Right ventricle myocardium inferior (tissue), 1 donor: ENCODE results near the gene JAK2. TPM values are rescaled to one million over a fixed set of nuclear protein-coding genes. Genes with fewer than 3 reads are reported as not detected.
A peak's percentile ranks its signal among the peaks of the same experiment; 100 is the strongest.

Source experiments
- ATAC-seq: fragments of 200-7000 bp; cut with Tn5 transposase; one replicate; pipeline ENCODE4 v1.9.1; 2020; ENCODE audit warnings: mild to moderate bottlenecking, moderate library complexity
- DNase-seq: peaks from one replicate; pipeline ENCODE4 v3.0.0; 2021; ENCODE audit errors: missing footprints
- intact Hi-C: fragments of 100-400 bp; cut with DNase I; formaldehyde crosslinking; loops from one replicate; pipeline ENCODE4 v1.11.0; 2022
- total RNA-seq: library from RNA; stranded (reverse); fragmentation: NEBNext Ultra II Directional; extraction: Animal tissue kit (Norgen Biotek cat#: 25700); gene quantifications from one replicate; pipeline ENCODE4 v1.2.1, GENCODE V29; 2021
- donor health status: DM: no; HTN: yes; CAD: no; lungs with severe emphysema.

Gene JAK2
- total RNA-seq, 1 donor from 2014 or later: 17.6 TPM

DNA sequence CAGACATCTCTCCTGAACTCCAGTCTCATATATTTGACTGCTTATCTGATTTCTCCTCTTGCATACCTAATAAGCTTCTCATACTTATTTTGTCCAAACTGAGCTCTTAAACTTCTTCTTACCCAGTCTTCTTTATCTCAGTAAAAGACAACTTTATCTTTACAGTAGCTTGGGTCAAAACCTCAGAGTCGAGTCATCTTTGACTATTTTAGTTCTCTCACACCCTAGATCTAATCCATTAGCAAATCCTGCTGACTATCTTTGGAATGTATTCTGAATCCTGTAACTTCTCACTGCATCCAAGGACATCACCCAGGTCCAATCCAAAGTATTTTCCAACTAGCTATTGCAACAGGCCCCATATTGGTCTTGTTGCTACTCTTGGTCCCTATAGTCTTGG is 11.8 kb upstream of the JAK2 start:
- DNase-seq (no peak), ATAC-seq (no peak)
- intact Hi-C loops: no loop called here

DNA sequence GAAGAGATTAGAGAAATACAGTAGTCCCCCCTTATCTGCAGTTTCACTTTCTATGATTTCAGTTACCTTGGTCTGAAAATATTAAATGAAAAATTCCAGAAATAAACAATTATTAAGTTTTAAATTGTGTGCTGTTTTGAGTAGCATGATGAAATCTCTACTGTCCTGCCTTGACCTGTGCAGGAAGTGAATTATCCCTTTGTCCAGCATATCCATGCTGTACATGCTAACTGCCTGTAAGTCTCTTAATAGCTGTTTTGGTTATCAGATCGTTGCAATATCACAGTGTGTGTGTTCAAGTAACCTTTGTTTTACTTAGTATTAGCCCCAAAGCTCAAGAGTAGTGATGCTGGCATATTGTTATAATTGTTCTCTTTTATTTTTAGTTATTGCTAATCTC is 11.2 kb upstream of the JAK2 start:
- intact Hi-C loops: no loop called here
- no peak for ATAC-seq
- DNase-seq: no peak

DNA sequence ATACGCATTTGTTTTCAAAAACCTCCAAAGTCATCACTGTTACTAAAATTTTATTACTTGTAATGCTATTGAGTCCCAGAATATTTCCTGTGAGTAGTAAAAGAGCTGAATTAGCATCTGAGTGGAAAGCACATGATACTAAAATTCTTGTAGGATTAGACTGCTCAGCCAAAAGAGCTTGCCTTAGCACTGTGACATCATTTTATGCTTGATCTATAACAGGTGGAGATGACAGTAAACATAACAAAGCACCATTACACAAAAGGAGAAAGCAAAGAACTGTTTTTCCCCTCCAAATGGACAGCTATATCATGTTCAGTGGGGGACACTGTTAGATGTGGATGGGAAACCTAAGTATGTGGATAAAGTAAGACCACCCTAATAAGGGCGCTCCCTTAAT is 5.8 kb upstream of the JAK2 start:
- DNase-seq: no peak
- intact Hi-C loops: no loop called here
- ATAC-seq: no peak

DNA sequence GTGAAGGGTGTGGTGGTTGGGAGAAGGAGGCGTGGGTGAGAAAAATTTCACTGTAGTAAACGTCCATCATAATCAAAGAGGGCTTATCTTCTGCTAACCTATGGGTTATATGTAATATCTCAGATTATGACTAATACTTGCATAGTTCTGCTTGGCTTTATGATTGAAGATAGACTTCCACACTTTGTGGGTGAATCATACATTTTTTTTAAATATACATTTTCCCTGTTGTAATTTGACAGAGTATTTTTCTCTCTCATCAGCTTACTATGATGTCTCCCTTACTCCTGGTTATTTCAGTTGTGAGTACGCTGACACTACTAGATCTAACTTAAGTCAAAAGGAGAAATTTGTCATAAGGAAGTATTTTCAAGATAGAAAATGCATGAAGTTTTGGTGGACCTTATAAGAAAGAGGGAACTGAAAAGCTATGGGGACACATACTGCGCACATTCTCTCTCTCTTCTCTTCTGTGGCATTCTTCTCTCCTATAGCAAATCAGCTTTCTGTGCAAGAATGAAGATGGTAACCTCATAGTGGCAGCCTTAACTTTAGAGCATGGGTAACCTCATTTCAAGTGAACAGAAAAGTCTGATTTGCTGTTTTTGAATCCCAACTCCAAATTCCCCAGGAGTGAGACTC is 4.9 kb upstream of the JAK2 start:
- ATAC-seq (no peak), DNase-seq (no peak)
- intact Hi-C loops: loop anchor here (10.0 kb wide), 2 partner anchors 295 to 615 kb away; no protein-coding TSS in a partner anchor

DNA sequence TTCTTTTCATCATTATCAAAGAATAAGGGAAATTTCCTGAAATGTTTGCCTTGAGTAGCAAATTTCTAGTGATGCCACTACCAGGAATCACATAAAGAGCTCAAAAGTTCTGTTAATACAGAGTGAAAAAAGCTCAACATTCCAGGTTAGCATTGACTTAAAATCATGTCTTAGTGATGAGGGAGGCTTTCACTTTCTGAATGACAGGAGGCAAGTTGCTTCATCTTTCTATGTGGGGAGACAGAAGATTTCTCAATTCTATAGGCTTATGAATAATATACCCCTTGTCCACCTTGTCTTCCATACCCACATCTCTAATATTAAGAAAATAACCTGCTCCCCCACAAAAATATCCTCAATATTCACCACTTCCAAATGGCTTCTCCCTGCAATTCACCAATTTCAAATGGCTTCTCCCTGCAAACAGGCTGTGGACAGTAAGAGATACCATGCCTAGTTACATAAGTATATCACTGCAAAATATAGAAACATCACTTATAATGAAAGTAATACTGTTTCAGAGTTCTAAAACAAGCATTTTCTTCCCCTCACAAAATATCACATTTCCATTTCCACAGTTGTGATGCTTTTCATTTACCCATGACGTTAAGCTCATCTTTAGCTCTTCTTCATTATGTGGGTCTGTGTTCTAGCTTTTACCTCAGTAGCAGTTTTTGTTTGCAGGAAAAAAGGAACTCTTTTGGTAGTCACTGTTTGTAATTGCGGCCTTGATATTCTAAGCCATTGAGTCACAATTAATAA is 2.2 kb upstream of the JAK2 start:
- DNase-seq (no peak), ATAC-seq (no peak)
- intact Hi-C loops: loop anchor here (10.0 kb wide), 2 partner anchors 298 to 612 kb away; no protein-coding TSS in a partner anchor

DNA sequence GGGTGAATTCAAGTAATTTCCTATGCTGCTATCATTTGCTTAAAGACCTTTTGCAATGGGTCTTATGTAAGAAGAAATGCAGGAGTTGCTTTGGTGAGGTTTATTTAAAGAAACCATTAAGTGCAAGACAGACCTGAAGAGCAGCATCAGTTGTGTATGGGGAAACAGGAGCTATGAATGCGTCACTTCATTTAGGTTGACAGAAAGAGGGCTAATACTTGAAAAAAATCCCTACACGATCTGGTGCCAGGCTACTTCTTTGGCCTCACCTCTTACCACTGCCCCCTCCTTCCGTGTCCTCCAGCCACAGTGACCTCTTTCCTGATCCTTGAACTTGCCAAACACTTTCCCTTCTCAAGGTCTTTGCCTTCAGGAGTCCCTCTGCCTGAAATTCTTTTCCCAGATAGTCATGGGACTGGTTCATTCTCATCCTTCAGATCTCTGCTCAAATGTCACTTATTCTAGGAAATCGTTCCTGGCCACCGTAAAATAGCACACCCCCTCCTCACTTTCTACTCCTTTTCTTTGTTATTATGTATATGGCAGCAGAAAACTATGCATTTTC is 1.4 kb upstream of the JAK2 start:
- ATAC-seq (no peak), DNase-seq (no peak)
- intact Hi-C loops: loop anchor here (2.0 to 10.0 kb wide), 3 partner anchors 191 to 611 kb away; partner anchors contain the start of gene RCL1

DNA sequence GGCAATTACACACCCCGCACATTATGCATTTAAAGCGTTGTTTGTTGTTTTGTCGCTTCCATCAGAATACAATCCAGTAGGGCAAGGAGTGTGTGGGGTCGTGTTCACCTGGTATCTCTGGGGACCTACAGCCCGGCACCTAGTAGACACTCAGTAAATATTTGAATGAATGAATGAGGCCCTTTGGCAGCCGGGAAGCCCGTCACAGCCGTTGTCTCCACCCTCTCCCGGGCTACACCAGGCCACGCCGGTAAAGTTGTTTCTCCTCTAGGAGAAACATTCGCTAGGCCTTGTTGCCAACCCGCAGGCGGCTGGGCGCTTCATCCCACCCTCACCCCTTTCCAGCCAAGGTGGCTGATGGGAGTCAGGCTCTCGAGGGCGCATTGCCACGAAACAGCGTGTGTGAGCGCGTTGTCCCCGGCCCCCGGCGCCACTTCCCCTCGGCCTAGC is 876 bp upstream of the JAK2 start:
- intact Hi-C loops: loop anchor here (2.0 to 10.0 kb wide), 3 partner anchors 191 to 611 kb away; partner anchors contain the start of gene RCL1
- ATAC-seq (peak; percentile 32), DNase-seq (no peak)

DNA sequence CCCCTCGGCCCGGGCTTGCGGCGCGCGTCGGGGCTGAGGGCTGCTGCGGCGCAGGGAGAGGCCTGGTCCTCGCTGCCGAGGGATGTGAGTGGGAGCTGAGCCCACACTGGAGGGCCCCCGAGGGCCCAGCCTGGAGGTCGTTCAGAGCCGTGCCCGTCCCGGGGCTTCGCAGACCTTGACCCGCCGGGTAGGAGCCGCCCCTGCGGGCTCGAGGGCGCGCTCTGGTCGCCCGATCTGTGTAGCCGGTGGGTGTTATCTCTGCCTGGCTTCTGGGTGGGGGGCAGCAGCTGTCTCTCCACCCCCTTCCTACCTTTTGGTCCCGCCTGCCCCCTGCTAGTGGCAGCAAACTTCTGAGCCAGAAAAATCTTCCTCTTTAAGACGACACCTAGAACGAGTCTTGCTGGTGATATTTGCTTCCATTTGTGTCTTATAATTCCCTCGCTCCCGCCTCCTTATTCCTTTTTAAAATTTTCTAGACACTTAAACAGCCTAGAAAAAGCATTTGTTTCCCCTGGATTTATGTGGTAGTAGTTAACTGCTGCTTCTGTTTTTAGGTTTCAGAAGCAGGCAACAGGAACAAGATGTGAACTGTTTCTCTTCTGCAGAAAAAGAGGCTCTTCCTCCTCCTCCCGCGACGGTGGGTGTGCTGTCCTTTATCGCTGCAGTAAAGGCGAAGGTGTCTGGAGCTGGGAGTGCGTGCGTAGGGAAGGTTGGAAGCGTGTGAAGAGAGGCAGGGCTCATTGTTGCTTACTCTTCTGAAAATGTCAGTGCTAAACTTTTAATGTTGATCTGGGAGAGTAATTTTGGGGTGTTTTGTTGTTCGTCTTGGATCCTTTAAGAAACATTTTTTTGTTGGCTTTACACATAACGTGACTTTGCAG is 554 bp downstream of the JAK2 start:
- DNase-seq (peak; percentile 74), ATAC-seq (no peak)
- intact Hi-C loops: loop anchor here (2.0 to 10.0 kb wide), 3 partner anchors 193 to 609 kb away; partner anchors contain the start of gene RCL1

DNA sequence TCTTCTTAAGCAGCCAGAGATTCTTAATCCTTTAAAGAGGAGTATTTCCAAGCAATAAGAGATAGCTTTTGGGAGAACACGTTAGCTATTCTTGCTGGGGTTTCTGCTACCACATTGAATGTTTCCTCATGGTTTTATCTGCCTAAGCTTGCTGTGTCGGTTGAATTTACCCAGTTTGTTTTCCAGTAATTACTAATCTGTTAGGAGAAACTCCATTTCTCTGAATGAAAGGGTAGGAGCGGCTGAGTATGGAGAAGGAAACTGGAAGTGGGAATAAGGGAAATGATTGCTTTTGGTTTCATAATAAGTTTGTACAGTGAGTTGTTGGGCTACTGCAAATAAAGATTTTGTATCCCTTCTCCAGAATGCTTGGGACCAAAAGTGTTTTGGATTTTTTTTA is 1.2 kb downstream of the JAK2 start:
- no peak for DNase-seq
- intact Hi-C loops: loop anchor here (10.0 kb wide), 2 partner anchors 301 to 609 kb away; no protein-coding TSS in a partner anchor
- ATAC-seq: no peak

DNA sequence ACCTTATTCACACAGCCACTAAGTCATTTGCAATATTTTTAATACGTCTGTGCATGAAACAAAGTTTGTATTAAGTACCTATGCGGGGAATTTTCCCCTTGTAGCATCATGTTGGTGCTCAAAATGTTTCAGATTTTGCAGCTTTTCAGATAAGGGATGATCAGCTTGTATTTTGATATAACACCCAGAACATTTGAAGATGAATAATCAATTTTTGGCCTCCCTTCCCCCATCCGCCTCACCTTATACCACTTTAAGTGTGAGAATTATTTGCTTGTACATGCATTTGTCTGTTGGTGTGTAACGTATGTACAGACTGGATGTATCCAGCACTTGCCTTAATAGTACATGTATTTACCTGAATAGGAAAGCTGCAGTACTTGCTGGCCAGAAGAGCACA is 1.7 kb downstream of the JAK2 start:
- DNase-seq: no peak
- intact Hi-C loops: loop anchor here (10.0 kb wide), 2 partner anchors 302 to 608 kb away; no protein-coding TSS in a partner anchor
- no peak for ATAC-seq

DNA sequence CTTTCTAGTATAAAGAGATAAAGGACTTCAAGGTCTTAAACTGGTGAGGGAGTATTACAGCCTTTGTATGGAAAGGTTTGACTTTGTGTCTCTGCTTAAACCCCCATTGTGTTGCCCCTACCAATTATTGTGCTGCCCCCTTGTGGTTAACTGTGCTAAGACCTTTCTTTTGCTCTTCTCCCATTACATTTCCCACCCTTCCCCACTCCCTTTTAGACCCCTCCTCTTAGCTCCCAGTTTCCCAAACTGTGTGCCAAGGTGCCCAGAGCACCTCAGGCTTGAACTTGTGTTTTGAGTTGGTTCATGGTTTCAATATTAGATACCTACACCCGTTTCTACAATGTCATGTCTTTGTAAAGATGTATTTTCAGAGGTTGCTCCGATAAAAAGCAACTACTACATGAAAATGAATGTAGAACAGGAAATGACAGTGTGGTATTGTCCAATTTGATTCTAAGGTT is 2.9 kb downstream of the JAK2 start:
- no peak for DNase-seq
- intact Hi-C loops: loop anchor here (2.0 to 10.0 kb wide), 3 partner anchors 225 to 607 kb away; no protein-coding TSS in a partner anchor
- no peak for ATAC-seq

DNA sequence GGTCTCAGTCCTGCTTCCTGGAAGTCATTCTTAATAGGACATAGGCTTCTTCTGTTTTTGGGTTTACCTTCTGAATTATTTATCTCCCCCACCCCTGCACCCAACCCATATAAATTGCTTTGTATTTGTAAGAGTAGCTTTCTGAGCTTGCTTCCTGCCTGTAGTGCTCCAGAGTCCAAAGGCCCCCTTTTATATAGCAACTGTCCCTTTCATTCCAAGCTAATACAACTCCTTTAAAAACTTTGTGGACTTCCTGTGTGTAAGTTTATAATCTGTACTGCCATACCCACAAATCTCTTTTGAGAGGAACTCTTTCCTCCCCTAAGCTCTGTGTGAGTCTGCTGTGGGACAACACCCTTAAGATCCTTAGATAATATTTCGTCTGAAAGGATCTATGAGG is 7.8 kb downstream of the JAK2 start:
- ATAC-seq (no peak), DNase-seq (no peak)
- intact Hi-C loops: loop anchor here (1.0 kb wide), 1 partner anchor 15 kb away; no protein-coding TSS in a partner anchor

DNA sequence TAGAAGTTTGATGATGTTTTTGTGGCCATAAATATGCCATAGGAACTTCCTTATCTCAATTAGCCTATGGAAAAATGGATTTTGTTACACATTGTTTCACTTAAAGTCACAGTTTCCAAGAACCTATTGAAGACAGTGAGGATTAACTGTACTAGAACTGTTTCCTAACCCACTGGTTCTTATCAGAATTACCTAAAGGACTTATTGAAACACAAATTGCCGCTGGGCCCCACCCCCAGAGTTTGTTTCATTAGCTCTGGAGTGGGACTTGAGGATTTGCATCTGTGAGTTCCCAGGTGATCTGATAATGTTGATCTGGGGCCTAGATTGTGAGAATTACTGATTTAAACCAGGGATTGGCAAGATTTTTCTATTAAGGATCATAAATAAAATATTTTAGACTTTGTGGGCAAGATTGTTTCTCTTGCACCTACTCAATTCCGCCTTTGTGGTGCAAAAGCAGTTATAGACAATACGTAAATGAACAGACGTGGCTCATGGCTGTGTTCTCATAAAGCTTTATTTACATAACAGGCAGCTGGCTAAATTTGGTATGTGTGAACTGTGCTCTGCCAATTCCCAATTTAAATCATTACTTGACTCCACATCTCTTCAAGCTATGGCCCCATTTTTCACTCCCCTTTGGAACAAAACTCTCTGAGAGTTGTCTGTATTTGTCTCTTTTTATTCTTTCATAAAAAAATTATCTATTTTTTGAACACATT is 9.3 kb downstream of the JAK2 start:
- DNase-seq (no peak), ATAC-seq (no peak)
- intact Hi-C loops: no loop called here

DNA sequence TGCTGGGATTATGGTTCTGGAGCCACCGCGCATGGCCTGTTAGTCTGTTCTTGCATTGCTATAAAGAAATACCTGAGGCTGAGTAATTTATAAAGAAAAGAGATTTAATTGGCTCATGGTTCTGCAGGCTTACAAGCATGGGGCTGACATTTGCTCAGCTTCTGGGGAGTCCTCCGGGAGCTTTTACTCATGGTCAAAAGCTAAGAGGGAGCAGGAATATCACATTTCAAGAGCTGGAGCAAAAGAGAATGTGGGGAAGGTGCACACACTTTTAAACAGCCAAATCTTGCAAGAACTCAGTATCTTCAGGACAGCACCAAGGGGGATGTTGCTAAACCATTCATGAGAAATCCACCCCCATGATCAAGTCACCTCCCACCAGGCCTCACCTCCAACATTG is 12.1 kb downstream of the JAK2 start:
- intact Hi-C loops: no loop called here
- ATAC-seq: no peak
- no peak for DNase-seq

DNA sequence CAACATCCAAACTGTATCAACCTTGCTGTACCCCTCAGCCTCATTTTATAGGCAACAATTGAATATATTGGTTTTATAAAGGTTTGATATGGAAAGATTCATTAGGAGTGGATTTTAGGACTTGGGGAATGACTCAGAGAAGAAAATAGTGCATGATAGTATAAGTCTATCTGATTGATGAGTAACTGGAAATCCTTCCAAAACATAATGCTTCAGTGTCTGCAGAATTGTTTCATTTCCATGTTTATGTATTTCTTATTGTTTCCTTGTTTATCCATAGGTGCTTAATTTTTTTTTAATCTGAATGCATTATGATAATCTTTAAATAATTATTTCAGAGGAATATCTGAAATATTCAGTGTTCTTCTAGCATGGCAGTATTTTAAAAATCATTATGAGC is 12.6 kb downstream of the JAK2 start:
- no peak for ATAC-seq
- DNase-seq: no peak
- intact Hi-C loops: no loop called here

DNA sequence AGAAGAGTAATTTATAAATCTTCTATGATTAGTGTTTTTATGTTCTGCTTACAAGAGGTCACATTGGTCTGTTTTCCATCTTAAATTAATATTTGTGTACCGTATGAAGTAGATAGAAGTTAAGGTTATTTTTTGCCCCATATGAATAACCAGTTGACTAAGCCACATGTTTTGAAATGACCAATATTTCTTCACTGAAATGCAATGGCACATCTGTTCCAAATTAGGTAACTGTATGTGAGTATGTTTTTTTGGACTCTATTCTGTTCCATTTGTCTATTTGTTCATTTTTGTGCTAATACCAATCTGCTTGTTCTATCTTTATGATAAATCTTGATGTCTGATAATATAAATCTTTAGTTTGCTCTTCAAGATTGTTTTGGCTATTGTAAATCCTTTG is 17.7 kb downstream of the JAK2 start:
- ATAC-seq (no peak), DNase-seq (no peak)
- intact Hi-C loops: no loop called here

DNA sequence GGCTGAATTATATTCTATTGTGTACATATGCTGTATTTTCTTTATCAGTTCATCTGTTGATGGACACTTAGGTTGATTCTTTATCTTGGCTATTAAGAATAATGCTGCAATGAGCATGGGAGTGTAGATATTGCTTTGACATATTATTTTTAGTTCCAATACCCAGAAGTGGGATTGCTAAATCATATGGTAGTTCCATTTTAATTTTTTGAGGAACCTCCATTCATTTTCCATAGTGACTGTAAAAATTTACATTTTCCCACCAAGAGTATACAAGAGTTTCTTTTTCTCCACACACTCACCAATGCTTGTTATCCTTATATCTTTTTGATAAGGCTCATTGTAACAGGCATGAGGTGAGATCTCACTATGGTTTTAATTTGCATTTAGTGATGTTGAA is 19.4 kb downstream of the JAK2 start:
- no peak for DNase-seq
- intact Hi-C loops: no loop called here
- no peak for ATAC-seq

DNA sequence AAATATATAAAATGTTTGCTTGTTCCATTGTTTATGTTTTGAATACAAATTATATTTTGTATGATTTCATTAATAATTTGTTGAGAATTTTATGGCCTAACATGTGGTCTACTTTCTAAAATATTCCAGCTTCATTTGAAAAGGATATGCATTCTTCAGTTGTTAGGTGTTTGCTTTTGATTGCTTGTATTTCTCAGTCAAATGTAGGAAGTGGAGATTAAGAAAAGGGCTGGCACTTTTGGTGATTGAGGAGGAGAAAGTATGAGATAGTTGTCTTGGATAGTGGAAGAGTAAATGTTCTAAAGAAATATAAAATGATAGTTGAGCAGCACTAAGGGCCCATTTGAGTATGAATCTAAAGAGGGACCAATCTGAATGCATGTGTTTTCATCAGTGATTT is 23.1 kb downstream of the JAK2 start:
- DNase-seq (no peak), ATAC-seq (no peak)
- intact Hi-C loops: loop anchor here (1.0 kb wide), 1 partner anchor 16 kb away; no protein-coding TSS in a partner anchor
